NCI-H526 (cell line): ENCODE measurements around the gene GRK3.

Experiments used
- DNase-seq, 2 experiments: peaks; one replicate each; lab custom pipeline; 2025; lab: John Stamatoyannopoulos, UW

GRK3 gene

DNA sequence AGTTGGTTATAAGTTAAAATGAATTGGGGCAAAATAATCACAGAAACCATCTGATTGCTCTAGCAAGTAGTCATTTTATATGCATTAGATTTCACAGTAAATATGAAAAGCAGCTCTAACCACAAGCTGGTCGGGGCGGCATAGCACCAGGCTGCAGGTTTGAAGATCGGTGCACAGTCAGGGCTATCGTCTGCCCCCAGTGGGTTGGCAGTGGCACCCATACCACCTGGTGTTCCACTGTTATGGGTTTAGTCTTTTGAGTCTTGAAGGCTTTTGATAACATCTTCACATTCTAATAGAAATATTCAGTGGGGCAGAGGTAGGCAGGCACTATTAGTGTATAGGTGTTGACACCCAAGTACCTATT lies 62.1 kb downstream of the GRK3 start:
- peak; percentile 20 to 63 for DNase-seq

GRCh38 chr22:25627271-25627852 lies 62.9 kb downstream of the GRK3 start:
- DNase-seq: no peak

- no peak for DNase-seq
Observed at GRCh38 chr22:25628494-25628893, 64.0 kb downstream of the GRK3 start.

DNA sequence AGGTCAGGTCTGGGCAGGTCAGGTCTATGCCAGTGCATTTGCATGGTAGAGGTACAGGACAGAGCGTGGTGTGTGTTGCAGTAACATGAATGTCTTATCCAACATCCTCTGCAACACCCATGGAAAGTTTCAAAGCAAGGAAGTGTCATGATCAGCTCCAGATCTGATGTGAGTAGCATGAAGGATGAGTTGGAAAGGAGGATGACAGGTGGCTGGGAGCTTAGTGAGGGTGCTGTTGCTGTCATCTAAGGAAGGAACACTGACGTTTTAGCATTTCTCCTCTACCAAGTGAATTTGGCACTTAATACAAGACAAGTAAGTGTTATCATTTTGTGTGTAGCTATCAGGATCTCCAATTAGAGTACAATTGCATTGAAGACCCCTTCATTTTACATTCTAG lies 65.1 kb downstream of the GRK3 start:
- peak in 1 of 2 experiments; percentile 14 for DNase-seq

- no peak for DNase-seq
Observed at GRCh38 chr22:25630447-25630846, 66.0 kb downstream of the GRK3 start.

DNA sequence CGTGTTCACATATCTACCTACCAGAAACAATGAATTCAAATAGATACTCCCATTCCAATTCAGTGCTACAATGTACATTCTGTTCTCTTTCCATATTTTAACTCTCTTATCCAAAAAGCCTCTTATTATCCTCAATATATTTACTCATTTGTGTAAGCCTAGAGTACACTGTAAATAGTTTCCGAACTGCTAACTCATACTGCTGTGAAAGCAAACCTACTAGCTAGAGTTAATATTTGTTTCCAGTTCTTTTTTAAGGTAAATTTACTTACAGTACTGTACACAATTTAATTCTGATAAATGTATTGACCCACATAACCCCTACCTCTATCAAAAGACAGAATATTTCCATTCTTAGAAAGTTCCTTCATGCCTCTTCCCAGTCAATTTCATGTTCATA lies 71.8 kb downstream of the GRK3 start:
- no peak for DNase-seq

- no peak for DNase-seq
Observed at GRCh38 chr22:25637032-25637431, 72.6 kb downstream of the GRK3 start.

DNA sequence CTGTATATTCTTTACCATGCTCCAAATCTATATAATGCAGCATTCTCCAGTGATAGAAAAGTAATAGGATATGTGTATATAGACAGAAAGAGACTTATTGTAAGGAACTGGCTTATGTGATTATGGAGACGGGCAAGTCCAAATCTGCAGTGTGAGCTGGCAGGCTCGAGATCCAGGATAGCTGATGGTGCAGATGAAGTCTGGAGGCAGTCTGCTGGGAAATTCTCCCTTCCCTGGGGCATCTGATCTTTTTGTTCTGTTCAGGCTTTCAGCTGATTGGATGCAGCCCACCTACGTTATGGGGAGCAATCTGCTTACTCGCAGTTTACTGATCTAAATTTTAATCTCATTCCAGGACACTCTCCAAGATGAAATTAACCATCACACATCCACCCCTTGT lies 73.2 kb downstream of the GRK3 start:
- no peak for DNase-seq

- DNase-seq: no peak
Observed at GRCh38 chr22:25638638-25639037, 74.2 kb downstream of the GRK3 start.

GRCh38 chr22:25641650-25642049 lies 77.2 kb downstream of the GRK3 start:
- no peak for DNase-seq

DNA sequence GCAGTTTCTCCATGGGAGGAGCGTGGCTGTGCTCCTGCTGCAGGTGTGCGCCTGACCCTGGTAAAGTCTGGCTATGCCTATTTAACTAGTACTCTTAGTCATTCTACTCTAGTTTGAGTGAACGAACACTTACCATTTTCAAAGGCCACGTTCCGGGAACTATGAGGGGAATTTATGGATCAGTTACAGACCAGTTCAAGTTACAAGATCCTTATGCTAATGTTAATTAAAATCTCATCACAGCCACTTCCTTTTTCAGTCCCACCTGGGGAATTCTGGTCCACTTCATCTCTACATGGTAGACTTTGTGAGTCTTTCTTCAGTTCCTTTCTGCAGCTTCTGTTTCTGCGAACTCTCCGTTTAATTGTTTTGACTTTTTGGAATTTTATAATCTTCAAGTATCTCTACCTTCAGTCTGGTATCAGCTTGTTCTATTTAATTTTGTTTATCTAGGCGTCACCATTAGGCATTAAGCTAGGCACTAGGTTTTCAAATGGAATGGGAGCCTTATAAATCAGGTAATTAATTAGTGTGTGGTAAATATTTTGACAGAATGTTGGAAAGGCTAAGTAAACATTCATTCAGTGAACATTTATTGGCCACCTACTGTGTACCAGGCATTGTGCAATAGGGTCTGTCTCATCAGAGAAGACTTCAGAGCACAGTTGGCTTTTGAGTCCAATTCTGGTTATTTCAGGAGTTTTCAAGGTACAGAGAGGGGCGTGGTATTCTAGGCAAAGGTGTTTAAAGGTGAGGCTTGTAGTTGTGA lies 78.9 kb downstream of the GRK3 start:
- DNase-seq: no peak

DNA sequence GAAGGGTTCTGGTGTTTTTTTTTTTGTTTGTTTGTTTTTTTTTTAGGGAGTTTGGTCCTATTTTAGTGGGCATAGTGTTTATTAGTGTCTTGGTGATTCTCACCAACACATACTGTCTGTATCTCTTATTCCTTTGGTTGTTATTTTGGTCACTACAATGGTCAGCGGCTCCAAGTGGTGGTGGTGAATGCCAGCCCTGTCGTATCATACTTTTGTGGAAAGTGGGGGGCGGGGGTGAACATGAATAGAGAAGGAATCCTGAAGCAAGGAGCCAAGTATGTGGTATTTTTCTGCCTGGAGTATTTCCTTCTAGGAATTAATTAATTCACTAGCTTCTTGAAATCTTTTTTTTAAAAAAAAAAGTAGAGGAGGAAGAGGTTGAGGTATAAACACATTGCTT lies 79.6 kb downstream of the GRK3 start:
- no peak for DNase-seq

GRCh38 chr22:25645266-25645665 lies 80.8 kb downstream of the GRK3 start:
- DNase-seq: no peak

- no peak for DNase-seq
Observed at GRCh38 chr22:25645964-25646363, 81.5 kb downstream of the GRK3 start.

GRCh38 chr22:25650833-25651232 lies 86.4 kb downstream of the GRK3 start:
- DNase-seq: no peak

DNA sequence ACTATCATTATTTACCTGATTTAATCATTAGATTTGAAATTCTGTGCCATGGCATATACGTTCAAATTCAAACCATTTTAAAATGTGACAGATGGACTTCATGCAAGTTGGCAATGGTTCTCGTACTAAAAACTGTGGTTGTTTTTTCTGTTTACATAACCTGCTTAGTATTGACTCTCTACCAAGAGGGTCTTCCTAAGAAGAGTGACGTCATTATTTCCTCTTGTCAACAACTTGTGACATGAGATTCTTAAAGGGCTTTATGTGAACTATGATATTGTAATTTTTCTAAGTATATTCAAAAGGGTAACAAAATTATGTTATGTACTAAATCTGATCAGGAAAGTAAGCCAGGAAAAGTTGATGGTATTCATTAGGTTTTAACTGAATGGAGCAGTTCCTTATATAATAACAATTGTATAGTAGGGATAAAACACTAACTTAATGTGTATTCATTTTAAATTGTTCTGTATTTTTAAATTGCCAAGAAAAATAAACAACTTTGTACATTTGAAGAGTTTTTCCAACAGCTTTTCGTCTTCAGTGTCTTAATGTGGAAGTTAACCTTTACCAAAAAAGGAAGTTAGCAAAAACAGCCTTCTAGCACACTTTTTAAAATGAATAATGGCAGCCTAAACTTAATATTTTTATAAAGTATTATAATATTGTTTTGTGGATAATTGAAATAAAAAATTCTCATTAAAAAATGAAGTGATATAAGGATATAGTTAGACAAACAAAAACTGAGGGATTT lies 87.0 kb downstream of the GRK3 start:
- DNase-seq: no peak

DNA sequence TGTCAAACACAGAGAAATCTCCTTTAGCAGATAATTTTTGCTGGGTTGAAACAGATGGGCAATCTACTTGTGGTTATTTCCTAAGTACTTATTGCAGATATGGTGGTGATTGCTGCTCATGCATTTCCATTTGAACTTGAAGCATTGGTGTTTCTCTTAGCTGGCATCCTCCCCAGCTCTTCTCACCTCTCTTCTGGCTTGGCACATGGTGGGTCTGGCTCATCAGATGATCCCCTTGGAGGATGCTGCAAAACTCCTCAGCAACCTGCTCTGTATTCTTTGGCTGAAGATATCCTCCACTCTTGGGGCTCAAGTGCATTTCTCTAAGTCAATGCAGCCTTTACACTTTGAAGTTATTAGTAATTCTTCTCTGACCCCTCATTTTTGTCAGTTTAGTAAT lies 90.2 kb downstream of the GRK3 start:
- DNase-seq: no peak

GRCh38 chr22:25655371-25655935 lies 91.0 kb downstream of the GRK3 start:
- no peak for DNase-seq

DNA sequence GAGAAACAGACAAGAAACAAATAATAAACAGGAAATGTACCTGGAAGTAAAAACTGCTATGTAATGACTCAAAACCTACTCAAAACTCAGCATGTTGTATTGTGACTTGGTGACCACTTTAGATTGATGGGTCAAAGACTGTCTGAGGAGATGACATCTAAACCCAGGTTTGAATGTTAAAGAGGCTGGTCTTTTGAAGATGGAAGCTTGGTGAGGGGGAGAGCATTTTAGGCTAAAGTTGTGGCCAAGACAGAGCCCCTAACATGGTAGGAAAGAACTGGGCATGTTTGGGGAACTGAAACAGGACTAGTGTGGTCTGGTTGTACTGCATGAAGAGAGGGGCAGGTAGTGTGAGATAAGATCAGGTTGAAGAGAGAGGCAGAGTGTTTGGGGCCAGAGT lies 92.2 kb downstream of the GRK3 start:
- no peak for DNase-seq

DNA sequence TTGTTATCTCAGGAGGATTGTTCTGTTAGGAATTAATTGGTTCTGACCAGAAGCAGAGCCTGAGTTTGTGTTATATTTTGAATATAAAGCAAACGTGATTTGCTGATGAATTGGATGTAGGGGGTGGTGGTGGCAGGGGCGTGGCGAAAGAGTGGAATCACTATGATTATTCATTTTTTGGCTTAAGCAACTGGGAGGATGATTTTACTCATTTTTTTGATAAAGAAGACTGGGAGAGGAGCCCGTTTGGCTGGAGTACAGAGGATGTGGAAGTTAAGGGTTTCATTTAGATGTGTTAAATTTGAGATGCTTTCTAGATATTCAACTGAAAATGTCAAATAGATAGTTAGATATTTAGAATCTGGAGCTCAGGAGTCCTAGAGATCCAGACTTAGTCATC lies 94.2 kb downstream of the GRK3 start:
- no peak for DNase-seq

- DNase-seq: no peak
Observed at GRCh38 chr22:25659413-25659812, 94.9 kb downstream of the GRK3 start.

- no peak for DNase-seq
Observed at GRCh38 chr22:25660336-25660735, 95.9 kb downstream of the GRK3 start.

- no peak for DNase-seq
Observed at GRCh38 chr22:25661073-25661472, 96.6 kb downstream of the GRK3 start.
